HG02588 (cell line): ENCODE measurements around the gene CPNE7.

Experiments used
- ATAC-seq: cut with Tn5 transposase; IDR thresholded peaks from one replicate; pipeline ENCODE4 v1.9.1; 2021; ENCODE audit warnings: mild to moderate bottlenecking, moderate library complexity; ENCODE audit not compliant: unreplicated experiment

CPNE7 gene

GRCh38 chr16:89549007-89549700 is 26.4 kb upstream of the CPNE7 start:
- ATAC-seq = no peak

- ATAC-seq = no peak
Measured at GRCh38 chr16:89550421-89551007, 25.0 kb upstream of the CPNE7 start.

- no peak for ATAC-seq
Measured at GRCh38 chr16:89552329-89552728, 23.2 kb upstream of the CPNE7 start.

- ATAC-seq = no peak
Measured at GRCh38 chr16:89552913-89553312, 22.6 kb upstream of the CPNE7 start.

- ATAC-seq = no peak
Measured at GRCh38 chr16:89553733-89554132, 21.8 kb upstream of the CPNE7 start.

- no peak for ATAC-seq
Measured at GRCh38 chr16:89554343-89554742, 21.2 kb upstream of the CPNE7 start.

GRCh38 chr16:89555265-89555664 is 20.3 kb upstream of the CPNE7 start:
- ATAC-seq = no peak

GRCh38 chr16:89555780-89556179 is 19.8 kb upstream of the CPNE7 start:
- no peak for ATAC-seq

- no peak for ATAC-seq
Measured at GRCh38 chr16:89556750-89557689, 18.5 kb upstream of the CPNE7 start.

GRCh38 chr16:89557690-89558490 is 17.7 kb upstream of the CPNE7 start:
- ATAC-seq = no peak

- ATAC-seq = peak; percentile 83
Measured at GRCh38 chr16:89560378-89561141, 15.0 kb upstream of the CPNE7 start, which contains the start of gene RPL13. TSS of gene RPL13 (plus strand) at chr16:89560682. CDS start at chr16:89560960, 278 bp downstream.

- ATAC-seq = no peak
Measured at GRCh38 chr16:89561142-89561883, 14.2 kb upstream of the CPNE7 start.

- no peak for ATAC-seq
Measured at GRCh38 chr16:89561884-89562599, 13.5 kb upstream of the CPNE7 start.

GRCh38 chr16:89562939-89563338 is 12.6 kb upstream of the CPNE7 start:
- no peak for ATAC-seq

GRCh38 chr16:89563639-89564392 is 11.7 kb upstream of the CPNE7 start:
- ATAC-seq = no peak

- no peak for ATAC-seq
Measured at GRCh38 chr16:89564476-89565255, 10.9 kb upstream of the CPNE7 start.

GRCh38 chr16:89565256-89565505 is 10.4 kb upstream of the CPNE7 start:
- no peak for ATAC-seq
